HG03135 (cell line): ENCODE measurements around the gene GIGYF2.
"Not testable (repeated sequence)": the region's sequence is repeated elsewhere in the genome, so short reads cannot be mapped to it uniquely, and the experiment has no call there.

Experiments used
- ATAC-seq: cut with Tn5 transposase; IDR thresholded peaks from one replicate; pipeline ENCODE4 v1.9.1; 2021; ENCODE audit warnings: mild to moderate bottlenecking, moderate library complexity; ENCODE audit not compliant: unreplicated experiment

Gene GIGYF2

GRCh38 chr2:232800166-232800565, 103.0 kb downstream of the GIGYF2 start:
- ATAC-seq = no peak

DNA sequence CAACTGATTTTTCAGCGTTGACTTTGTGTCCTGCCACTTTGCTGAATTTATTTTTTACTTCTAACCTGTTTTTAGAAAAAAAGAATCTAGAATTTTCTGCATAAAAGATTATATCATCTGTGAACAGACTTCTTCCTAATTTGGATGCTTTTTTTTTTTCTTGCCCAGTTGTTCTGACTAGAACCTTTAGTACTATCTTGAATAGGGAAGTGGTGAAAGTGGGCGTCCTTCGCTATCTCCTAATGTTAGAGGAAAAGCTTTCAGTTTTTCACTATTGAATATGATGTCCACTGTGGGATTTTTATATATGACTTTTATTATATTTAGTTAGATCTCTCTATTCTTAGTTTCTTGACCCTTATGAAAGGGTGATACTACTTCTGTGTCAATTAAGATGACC, 105.0 kb downstream of the GIGYF2 start:
- ATAC-seq = no peak

DNA sequence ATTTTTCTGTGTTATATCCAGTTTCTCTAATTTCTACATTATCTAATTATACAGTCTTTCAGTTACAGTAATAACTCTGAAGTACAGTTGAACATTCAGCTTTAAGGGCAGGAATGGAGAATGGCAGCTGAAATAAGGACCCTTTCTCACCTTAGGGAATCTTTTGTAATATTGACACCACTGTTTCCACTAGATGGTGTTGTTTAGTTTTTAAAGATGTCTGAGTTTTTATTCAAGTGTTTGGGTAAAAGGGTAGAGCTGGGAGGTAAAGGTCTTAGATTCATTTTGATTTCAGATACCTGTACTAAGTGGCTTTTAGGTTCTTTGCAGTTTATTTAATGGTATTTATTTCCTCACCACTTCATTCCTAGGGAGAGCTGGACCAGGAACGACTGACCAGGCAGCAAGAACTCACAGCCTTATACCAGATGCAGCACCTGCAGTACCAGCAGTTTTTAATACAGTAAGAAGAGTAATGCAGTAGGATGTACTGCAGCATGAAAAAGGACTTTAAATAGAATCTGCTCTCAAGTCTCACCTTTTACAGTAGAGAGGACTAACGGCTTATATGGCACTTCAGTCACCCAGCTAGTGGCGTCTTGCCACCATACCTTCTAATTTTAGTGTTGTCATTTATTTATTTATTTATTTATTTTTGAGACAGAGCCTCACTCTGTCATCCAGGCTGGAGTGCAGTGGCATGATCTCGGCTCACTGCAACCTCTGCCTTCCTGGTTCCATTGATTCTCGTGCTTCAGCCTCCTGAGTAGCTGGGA, 112.4 kb downstream of the GIGYF2 start:
- ATAC-seq = no peak

DNA sequence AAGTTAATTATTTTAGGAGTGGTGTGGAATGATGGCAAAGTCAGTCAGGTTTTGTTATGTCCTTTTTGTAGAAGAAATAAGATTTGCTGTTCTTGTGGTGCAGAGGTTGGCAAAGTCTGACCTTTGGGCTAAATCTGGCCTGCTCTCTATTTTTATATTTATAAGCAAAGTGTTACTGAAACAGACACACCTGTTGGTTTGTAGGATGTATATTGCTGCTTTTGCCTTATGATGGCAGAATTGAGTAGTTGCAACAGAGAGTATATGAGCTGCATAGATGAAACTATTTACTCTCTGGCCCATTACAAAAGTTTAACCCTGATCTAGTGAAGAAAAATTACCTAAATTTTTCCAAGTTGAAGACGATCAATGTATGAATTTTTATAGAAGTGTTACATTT, 113.3 kb downstream of the GIGYF2 start:
- ATAC-seq = no peak

- no peak for ATAC-seq
Measured at GRCh38 chr2:232815569-232815968, 118.4 kb downstream of the GIGYF2 start.

DNA sequence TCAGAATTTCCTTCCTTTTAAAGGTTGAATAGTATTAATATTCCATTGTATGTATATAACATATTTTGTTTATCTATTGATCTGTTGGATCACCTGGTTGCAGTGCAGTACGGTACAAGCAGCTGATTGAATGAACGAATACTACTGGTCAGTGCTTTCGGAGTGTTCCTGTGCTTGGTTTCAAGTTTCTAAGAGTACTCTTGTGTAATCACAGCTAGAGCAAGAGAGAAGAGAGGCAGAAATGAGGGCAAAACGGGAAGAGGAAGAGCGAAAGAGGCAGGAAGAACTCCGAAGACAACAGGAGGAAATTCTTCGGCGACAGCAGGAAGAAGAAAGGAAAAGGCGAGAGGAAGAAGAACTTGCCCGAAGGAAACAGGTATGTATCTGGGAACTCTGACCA, 119.5 kb downstream of the GIGYF2 start:
- no peak for ATAC-seq

DNA sequence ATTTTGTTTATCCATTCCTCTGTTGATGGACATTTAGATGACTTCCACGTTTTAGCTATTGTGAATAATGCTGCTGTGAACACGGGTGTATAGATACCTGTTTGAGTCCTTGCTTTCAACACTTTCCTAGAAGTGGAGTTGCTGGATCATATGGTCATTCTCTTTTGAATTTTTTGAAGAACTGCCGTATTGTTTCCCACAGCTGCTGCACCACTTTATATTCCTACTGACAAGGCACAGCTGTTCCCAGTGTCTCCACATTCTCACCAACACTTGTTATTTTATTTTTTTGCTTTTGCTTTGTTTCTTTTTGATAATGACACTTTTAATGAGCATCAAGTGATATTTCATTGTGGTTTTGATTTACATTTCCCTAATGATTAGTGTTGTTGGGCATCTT, 120.6 kb downstream of the GIGYF2 start:
- ATAC-seq = no peak

GRCh38 chr2:232829988-232830387, 132.9 kb downstream of the GIGYF2 start:
- ATAC-seq = no peak

DNA sequence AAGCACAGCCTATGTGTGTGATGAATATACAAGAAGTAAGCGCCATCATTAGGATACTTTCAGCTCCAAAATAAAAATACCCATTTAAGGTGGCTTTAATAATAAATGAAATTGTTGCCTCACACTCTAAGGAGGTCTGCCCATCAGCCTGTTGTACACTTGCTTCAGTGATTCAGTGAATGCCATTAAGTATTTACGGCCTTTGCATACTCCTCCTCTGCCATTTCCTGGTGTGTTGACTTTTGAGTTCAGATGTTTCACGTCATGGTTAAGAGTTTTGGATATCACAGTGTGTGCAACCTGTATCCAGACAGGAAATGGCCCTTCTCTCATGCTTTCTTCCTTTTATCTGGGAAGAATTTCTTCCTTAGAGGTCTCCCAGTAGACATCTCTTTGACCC, 134.4 kb downstream of the GIGYF2 start:
- no peak for ATAC-seq

- ATAC-seq = no peak
Measured at GRCh38 chr2:232833830-232834229, 136.7 kb downstream of the GIGYF2 start.

- no peak for ATAC-seq
Measured at GRCh38 chr2:232835687-232836208, 138.6 kb downstream of the GIGYF2 start.

GRCh38 chr2:232836934-232837333, 139.8 kb downstream of the GIGYF2 start:
- ATAC-seq = no peak

GRCh38 chr2:232838406-232838874, 141.3 kb downstream of the GIGYF2 start:
- ATAC-seq = peak; percentile 88

- ATAC-seq = no peak
Measured at GRCh38 chr2:232839411-232840079, 142.4 kb downstream of the GIGYF2 start.

GRCh38 chr2:232842689-232843088, 145.6 kb downstream of the GIGYF2 start:
- ATAC-seq = no peak

DNA sequence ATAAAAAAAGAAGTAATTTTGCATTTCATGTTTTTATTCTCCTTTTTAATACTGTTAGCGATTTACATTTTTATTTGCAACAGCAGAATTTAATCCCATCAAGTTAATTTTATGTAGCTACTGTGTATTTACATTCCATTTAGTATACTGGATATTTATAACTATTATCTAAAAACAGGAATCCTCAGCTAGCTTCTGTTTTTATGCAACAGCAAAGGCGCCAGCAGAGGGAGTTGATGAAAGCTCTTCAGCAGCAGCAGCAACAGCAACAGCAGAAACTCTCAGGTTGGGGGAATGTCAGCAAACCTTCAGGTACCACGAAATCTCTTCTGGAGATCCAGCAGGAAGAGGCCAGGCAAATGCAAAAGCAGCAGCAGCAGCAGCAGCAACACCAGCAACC, 146.7 kb downstream of the GIGYF2 start:
- ATAC-seq = no peak

GRCh38 chr2:232846055-232846454, 148.9 kb downstream of the GIGYF2 start:
- ATAC-seq = no peak

GRCh38 chr2:232850039-232850438, 152.9 kb downstream of the GIGYF2 start:
- no peak for ATAC-seq

DNA sequence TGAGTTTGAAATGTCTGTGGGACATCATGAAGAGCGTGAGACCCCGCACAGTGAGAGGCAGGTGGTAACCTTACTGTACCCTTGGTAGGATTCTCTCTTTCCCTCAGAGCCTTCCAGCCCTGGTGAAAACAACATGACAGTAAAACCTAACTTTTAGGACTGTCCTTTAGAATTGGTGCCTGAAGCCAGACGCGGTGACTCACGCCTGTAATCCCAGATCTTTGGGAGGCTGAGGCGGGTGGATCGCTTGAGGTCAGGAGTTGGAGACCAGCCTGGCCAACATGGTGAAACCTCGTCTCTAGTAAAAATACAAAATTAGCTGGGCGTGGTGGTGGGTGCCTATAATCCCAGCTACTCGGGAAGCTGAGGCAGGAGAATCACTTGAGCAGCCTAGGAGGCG, 154.9 kb downstream of the GIGYF2 start:
- ATAC-seq = not testable (repeated sequence)

GRCh38 chr2:232852676-232853075, 155.5 kb downstream of the GIGYF2 start:
- ATAC-seq = no peak

GRCh38 chr2:232854082-232854481, 157.0 kb downstream of the GIGYF2 start:
- no peak for ATAC-seq

DNA sequence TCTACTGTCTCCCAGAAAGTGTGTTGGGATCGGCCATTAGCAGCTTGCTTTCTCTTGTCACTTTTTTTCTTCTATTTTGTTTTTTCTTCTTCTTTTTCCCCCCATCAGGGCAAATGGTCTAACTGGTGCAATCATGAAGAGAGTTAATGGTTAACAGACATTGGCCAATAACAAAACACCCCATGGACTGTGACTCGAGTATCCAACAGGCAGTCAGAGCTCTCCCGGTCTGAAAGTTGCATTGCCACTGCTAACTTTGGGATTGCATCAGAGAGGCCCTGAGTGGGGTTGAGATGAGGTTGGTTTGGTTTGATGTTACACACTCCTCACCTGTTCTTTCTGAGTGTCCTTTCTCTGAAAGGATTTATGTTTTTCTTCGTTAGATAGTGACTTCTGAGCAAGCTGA, 160.0 kb downstream of the GIGYF2 start:
- ATAC-seq = no peak
